ENCODE measurements around the gene CCDC174.

The CCDC174 gene

GRCh38 chr3:14657579-14657978, 6.0 kb downstream of the CCDC174 start:
- no peak for DNase-seq

GRCh38 chr3:14658978-14659377, 7.4 kb downstream of the CCDC174 start:
- DNase-seq = no peak

GRCh38 chr3:14660942-14661341, 9.4 kb downstream of the CCDC174 start:
- DNase-seq = no peak

- DNase-seq = no peak
Observed at GRCh38 chr3:14663396-14664135, 12.0 kb downstream of the CCDC174 start.

GRCh38 chr3:14664170-14664569, 12.6 kb downstream of the CCDC174 start:
- no peak for DNase-seq

- DNase-seq = peak in 1 of 2 experiments; percentile 13
Observed at GRCh38 chr3:14672588-14672987, 21.0 kb downstream of the CCDC174 start.

- DNase-seq = no peak
Observed at GRCh38 chr3:14674841-14675240, 23.3 kb downstream of the CCDC174 start, which contains the start of gene C3orf20. Gene C3orf20, plus strand, starts transcription at chr3:14675141. Its CDS starts 7,573 bp downstream, at chr3:14682714.

GRCh38 chr3:14676881-14677280, 25.3 kb downstream of the CCDC174 start:
- no peak for DNase-seq

GRCh38 chr3:14678015-14678503, 26.5 kb downstream of the CCDC174 start:
- DNase-seq = no peak

GRCh38 chr3:14680115-14680514, 28.6 kb downstream of the CCDC174 start:
- DNase-seq = no peak

- no peak for DNase-seq
Observed at GRCh38 chr3:14680716-14681115, 29.2 kb downstream of the CCDC174 start.

GRCh38 chr3:14684447-14684846, 32.9 kb downstream of the CCDC174 start:
- no peak for DNase-seq

GRCh38 chr3:14685179-14685578, 33.6 kb downstream of the CCDC174 start:
- peak; percentile 41 to 48 for DNase-seq

GRCh38 chr3:14687360-14687759, 35.8 kb downstream of the CCDC174 start:
- no peak for DNase-seq

GRCh38 chr3:14688525-14688924, 37.0 kb downstream of the CCDC174 start:
- DNase-seq = peak; percentile 54 to 66

- DNase-seq = peak; percentile 11 to 16
Observed at GRCh38 chr3:14689247-14689980, 37.9 kb downstream of the CCDC174 start.

GRCh38 chr3:14691239-14691638, 39.7 kb downstream of the CCDC174 start:
- peak; percentile 7 to 20 for DNase-seq

- DNase-seq = no peak
Observed at GRCh38 chr3:14691719-14692118, 40.2 kb downstream of the CCDC174 start.

GRCh38 chr3:14698601-14699244, 47.2 kb downstream of the CCDC174 start:
- DNase-seq = no peak

GRCh38 chr3:14699643-14700042, 48.1 kb downstream of the CCDC174 start:
- no peak for DNase-seq

- no peak for DNase-seq
Observed at GRCh38 chr3:14700891-14701290, 49.3 kb downstream of the CCDC174 start.

GRCh38 chr3:14701676-14702075, 50.1 kb downstream of the CCDC174 start:
- DNase-seq = no peak

- no peak for DNase-seq
Observed at GRCh38 chr3:14703128-14703750, 51.7 kb downstream of the CCDC174 start.

All from Kasumi-1 (cell line).